IMR-90 (cell line): ENCODE results near the gene NLGN1.

Source experiments
- BHLHE40 ChIP-seq: fragments of 150-350 bp; IDR thresholded peaks from 2 replicates; pipeline ENCODE4 v1.6.1; 2016; ENCODE audit warnings: mild to moderate bottlenecking, low read depth, low read length
- CEBPB ChIP-seq: IDR thresholded peaks from 2 replicates; pipeline ENCODE4 v1.6.1; 2012; ENCODE audit warnings: low read depth, low read length, improper control_type of control experiment
- CHD1 ChIP-seq: IDR thresholded peaks from 2 replicates; pipeline ENCODE4 v1.6.1; 2012; ENCODE audit warnings: low read depth, low read length, improper control_type of control experiment
- ELK1 ChIP-seq: fragments of 150-350 bp; IDR thresholded peaks from 2 replicates; pipeline ENCODE4 v1.6.1; 2016; ENCODE audit warnings: low read depth, mild to moderate bottlenecking, low read length, moderate library complexity, borderline replicate concordance
- FOS ChIP-seq: fragments of 150-350 bp; IDR thresholded peaks from 2 replicates; pipeline ENCODE4 v1.6.1; 2016; ENCODE audit warnings: low read depth, low read length
- MAFK ChIP-seq: IDR thresholded peaks from 2 replicates; pipeline ENCODE4 v1.6.1; 2012; ENCODE audit warnings: low read depth, low read length, improper control_type of control experiment
- MXI1 ChIP-seq: IDR thresholded peaks from 2 replicates; pipeline ENCODE4 v1.6.1; 2012; ENCODE audit warnings: low read depth, mild to moderate bottlenecking, low read length, moderate library complexity, borderline replicate concordance
- NFE2L2 ChIP-seq: fragments of 150-350 bp; IDR thresholded peaks from 2 replicates; pipeline ENCODE4 v1.6.1; 2016; ENCODE audit warnings: low read depth, mild to moderate bottlenecking, low read length
- POLR2A ChIP-seq: IDR thresholded peaks from 2 replicates; pipeline ENCODE4 v1.6.1; 2012; ENCODE audit warnings: mild to moderate bottlenecking, low read depth, low read length
- RAD21 ChIP-seq: IDR thresholded peaks from 2 replicates; pipeline ENCODE4 v1.6.1; 2012; ENCODE audit warnings: low read length, improper control_type of control experiment
- TF ChIP-seq, protein P1 (sequence below): conservative IDR thresholded peaks from 2 replicates; pipeline ENCODE4 v1.5.1; 2012; ENCODE audit warnings: mild to moderate bottlenecking, low read depth, low read length, improper control_type of control experiment
- TF ChIP-seq, protein P2 (sequence below): fragments of 150-350 bp; IDR thresholded peaks from 2 replicates; pipeline ENCODE4 v1.6.1; 2017; ENCODE audit warnings: mild to moderate bottlenecking, antibody characterized with exemption, low read length, low read depth

GRCh38 chr3:173734473-173734872 lies 336.9 kb downstream of the NLGN1 start:
- TF ChIP-seq, protein P1, sequence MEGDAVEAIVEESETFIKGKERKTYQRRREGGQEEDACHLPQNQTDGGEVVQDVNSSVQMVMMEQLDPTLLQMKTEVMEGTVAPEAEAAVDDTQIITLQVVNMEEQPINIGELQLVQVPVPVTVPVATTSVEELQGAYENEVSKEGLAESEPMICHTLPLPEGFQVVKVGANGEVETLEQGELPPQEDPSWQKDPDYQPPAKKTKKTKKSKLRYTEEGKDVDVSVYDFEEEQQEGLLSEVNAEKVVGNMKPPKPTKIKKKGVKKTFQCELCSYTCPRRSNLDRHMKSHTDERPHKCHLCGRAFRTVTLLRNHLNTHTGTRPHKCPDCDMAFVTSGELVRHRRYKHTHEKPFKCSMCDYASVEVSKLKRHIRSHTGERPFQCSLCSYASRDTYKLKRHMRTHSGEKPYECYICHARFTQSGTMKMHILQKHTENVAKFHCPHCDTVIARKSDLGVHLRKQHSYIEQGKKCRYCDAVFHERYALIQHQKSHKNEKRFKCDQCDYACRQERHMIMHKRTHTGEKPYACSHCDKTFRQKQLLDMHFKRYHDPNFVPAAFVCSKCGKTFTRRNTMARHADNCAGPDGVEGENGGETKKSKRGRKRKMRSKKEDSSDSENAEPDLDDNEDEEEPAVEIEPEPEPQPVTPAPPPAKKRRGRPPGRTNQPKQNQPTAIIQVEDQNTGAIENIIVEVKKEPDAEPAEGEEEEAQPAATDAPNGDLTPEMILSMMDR = no peak
- TF ChIP-seq POLR2A (no peak), RAD21 (no peak), BHLHE40 (no peak), CHD1 (no peak), MAFK (no peak), MXI1 (no peak), FOS (no peak), ELK1 (no peak), CEBPB (no peak), NFE2L2 (no peak)
- TF ChIP-seq, protein P2, sequence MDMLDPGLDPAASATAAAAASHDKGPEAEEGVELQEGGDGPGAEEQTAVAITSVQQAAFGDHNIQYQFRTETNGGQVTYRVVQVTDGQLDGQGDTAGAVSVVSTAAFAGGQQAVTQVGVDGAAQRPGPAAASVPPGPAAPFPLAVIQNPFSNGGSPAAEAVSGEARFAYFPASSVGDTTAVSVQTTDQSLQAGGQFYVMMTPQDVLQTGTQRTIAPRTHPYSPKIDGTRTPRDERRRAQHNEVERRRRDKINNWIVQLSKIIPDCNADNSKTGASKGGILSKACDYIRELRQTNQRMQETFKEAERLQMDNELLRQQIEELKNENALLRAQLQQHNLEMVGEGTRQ = no peak
